Keratinocyte (primary cell): ENCODE measurements around the gene VWC2. TPM values are rescaled to one million over a fixed set of nuclear protein-coding genes. Genes with fewer than 3 reads are reported as not detected.

Experiments used
- DNase-seq: peaks from one replicate; pipeline ENCODE4 v3.0.0-alpha.2; 2011; ENCODE audit warnings: low read depth, missing footprints, low spot score
- FAIRE-seq: peaks from 2 replicates; lab custom pipeline; 2011; peaks lifted over from hg19 to GRCh38; lab: Jason Lieb, UNC
- H2AFZ ChIP-seq: 2 replicates; pipeline ENCODE4 v1.6.0; 2012; ENCODE audit warnings: low read length, control low read depth, inconsistent platforms; ENCODE audit not compliant: control insufficient read depth
- H3K27ac ChIP-seq: 2 replicates; pipeline ENCODE4 v1.5.1; 2011; ENCODE audit warnings: low read length; ENCODE audit not compliant: control insufficient read depth, insufficient read depth
- H3K27me3 ChIP-seq: 3 replicates; pipeline ENCODE4 v1.6.0; 2011; ENCODE audit warnings: low read length; ENCODE audit not compliant: control insufficient read depth, insufficient read depth; ENCODE audit errors: extremely low read depth
- H3K36me3 ChIP-seq, 2 experiments: 2 replicates in 1 of 2; 3 replicates in 1 of 2; pipeline ENCODE4 v1.5.1; 2011; ENCODE audit warnings: low read length in 2 of 2, mild to moderate bottlenecking in 1 of 2; ENCODE audit not compliant: control insufficient read depth in 2 of 2, insufficient read depth in 2 of 2; ENCODE audit errors: extremely low read depth in 1 of 2
- H3K4me1 ChIP-seq: 3 replicates; pipeline ENCODE4 v1.5.1; 2011; ENCODE audit warnings: low read length; ENCODE audit not compliant: control insufficient read depth, insufficient read depth; ENCODE audit errors: extremely low read depth
- H3K4me2 ChIP-seq: 3 replicates; pipeline ENCODE4 v1.6.0; 2011; ENCODE audit warnings: low read depth, low read length; ENCODE audit not compliant: control insufficient read depth, insufficient read depth; ENCODE audit errors: extremely low read depth
- H3K4me3 ChIP-seq, 3 experiments: fragments of 200-600 bp in 1 of 3; sonication (generic) in 1 of 3; 2 replicates in 2 of 3; 3 replicates in 1 of 3; pipeline ENCODE4 v1.5.1; 2011 to 2016; ENCODE audit warnings: low read length in 3 of 3, mild to moderate bottlenecking in 3 of 3, control low read depth in 2 of 3, inconsistent platforms in 1 of 3, low read depth in 1 of 3, mixed read lengths in 1 of 3, mixed run types in 1 of 3, moderate library complexity in 1 of 3; ENCODE audit not compliant: control insufficient read depth in 2 of 3, insufficient read depth in 2 of 3; ENCODE audit errors: extremely low read depth in 1 of 3
- H3K79me2 ChIP-seq: 2 replicates; pipeline ENCODE4 v1.6.0; 2012; ENCODE audit warnings: low read length; ENCODE audit not compliant: control insufficient read depth, insufficient read depth
- H3K9ac ChIP-seq: 3 replicates; pipeline ENCODE4 v1.6.0; 2011; ENCODE audit warnings: low read length; ENCODE audit not compliant: control insufficient read depth, insufficient read depth; ENCODE audit errors: extremely low read depth
- H3K9me1 ChIP-seq: 3 replicates; pipeline ENCODE4 v1.6.0; 2011; ENCODE audit warnings: low read length; ENCODE audit not compliant: control insufficient read depth, insufficient read depth; ENCODE audit errors: extremely low read depth
- H3K9me3 ChIP-seq: 2 replicates; pipeline ENCODE4 v1.5.1; 2012; ENCODE audit warnings: low read depth, low read length; ENCODE audit not compliant: control insufficient read depth
- H4K20me1 ChIP-seq: 3 replicates; pipeline ENCODE4 v1.6.0; 2011; ENCODE audit warnings: low read length; ENCODE audit not compliant: control insufficient read depth, insufficient read depth; ENCODE audit errors: extremely low read depth
- EZH2 ChIP-seq: IDR thresholded peaks from one replicate; pipeline ENCODE4 v1.6.1; 2012; ENCODE audit warnings: inconsistent platforms, mild to moderate bottlenecking, low read length, moderate library complexity
- dilution Hi-C: fragments of 300-500 bp; cut with MboI; formaldehyde crosslinking; loops from one replicate; pipeline ENCODE4 v1.7.0; 2020; ENCODE audit warnings: low sequenced_read_pairs; ENCODE audit not compliant: extremely low pct_ligation_motif_present
- polyA plus RNA-seq, 5 experiments: library from polyadenylated mRNA; depleted of rRNA in 3 of 5; stranded (reverse) in 3 of 5; stranded (forward) in 1 of 5; unstranded in 1 of 5; fragments of >200 nt; gene quantifications; 1 replicate in 1 of 5; 2 replicates in 3 of 5; 3 replicates in 1 of 5; pipeline versions ENCODE4 v1.2.1 to v1.2.3, GENCODE V29; 2011 to 2012; ENCODE audit warnings: missing spikeins in 2 of 5, low read depth in 1 of 5, low replicate concordance in 1 of 5
- TF ChIP-seq, protein P1 (sequence below), 3 experiments: IDR thresholded peaks in 1 of 3; conservative IDR thresholded peaks in 1 of 3; optimal IDR thresholded peaks in 1 of 3; 2 replicates in 2 of 3; 3 replicates in 1 of 3; pipeline versions ENCODE3 to v1.5.1; 2011; ENCODE audit warnings: low read length in 3 of 3, mild to moderate bottlenecking in 3 of 3, moderate library complexity in 2 of 3, control low read depth in 1 of 3, inconsistent platforms in 1 of 3; ENCODE audit not compliant: insufficient read depth in 2 of 3; ENCODE audit errors: extremely low read depth in 1 of 3

VWC2 gene
- polyA plus RNA-seq, 1 donor (not counting 4 experiments of a cell fraction or from before 2014, with no cell fraction given) = not detected

DNA sequence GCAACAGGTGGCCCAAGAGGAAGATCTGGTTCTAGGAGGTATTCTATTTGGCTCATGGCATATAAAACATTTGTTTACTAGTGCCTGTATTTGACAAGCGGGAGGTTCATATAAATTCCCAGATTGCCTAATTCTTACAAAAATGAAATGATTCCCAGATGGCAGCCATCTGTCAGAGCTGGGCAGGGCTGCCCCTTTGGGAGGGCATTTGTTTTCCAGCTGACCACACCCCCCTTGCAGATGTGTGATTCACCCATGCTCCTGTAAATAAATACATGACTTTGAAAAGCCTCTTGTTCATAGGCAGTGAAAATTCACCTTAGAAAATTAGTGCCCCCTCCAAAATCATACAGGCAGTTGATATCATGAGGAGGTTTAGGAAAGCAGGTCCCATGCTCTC, 8.6 kb downstream of the VWC2 start:
- Histone ChIP-seq H3K27ac (no peak overlapping the region), H3K36me3 (no peaks in the 10 kb centered on the region), H4K20me1 (no peaks in the 10 kb centered on the region), H3K4me2 (no peak overlapping the region), H2AFZ (no peak overlapping the region), H3K9me1 (no peaks in the 10 kb centered on the region), H3K9me3 (no peaks in the 10 kb centered on the region), H3K4me1 (no peaks in the 10 kb centered on the region), H3K27me3 (peaks cover 11% of the 10 kb centered on the region), H3K79me2 (no peaks in the 10 kb centered on the region), H3K9ac (no peak overlapping the region), H3K4me3 (no peak overlapping the region)
- no peak for TF ChIP-seq EZH2
- TF ChIP-seq, protein P1, sequence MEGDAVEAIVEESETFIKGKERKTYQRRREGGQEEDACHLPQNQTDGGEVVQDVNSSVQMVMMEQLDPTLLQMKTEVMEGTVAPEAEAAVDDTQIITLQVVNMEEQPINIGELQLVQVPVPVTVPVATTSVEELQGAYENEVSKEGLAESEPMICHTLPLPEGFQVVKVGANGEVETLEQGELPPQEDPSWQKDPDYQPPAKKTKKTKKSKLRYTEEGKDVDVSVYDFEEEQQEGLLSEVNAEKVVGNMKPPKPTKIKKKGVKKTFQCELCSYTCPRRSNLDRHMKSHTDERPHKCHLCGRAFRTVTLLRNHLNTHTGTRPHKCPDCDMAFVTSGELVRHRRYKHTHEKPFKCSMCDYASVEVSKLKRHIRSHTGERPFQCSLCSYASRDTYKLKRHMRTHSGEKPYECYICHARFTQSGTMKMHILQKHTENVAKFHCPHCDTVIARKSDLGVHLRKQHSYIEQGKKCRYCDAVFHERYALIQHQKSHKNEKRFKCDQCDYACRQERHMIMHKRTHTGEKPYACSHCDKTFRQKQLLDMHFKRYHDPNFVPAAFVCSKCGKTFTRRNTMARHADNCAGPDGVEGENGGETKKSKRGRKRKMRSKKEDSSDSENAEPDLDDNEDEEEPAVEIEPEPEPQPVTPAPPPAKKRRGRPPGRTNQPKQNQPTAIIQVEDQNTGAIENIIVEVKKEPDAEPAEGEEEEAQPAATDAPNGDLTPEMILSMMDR (optimal IDR thresholded peaks at IDR 0.05 in 1 of 3, IDR thresholded peaks at IDR 0.05 in 1 of 3, conservative IDR thresholded peaks at IDR 0.05 in 1 of 3; ENCODE audit: extremely low read depth in 1 of 3, insufficient read depth in 2 of 3, low read length in 3 of 3) = no peak
- FAIRE-seq (no peak), DNase-seq (no peak)
- dilution Hi-C loops = no loop called here

DNA sequence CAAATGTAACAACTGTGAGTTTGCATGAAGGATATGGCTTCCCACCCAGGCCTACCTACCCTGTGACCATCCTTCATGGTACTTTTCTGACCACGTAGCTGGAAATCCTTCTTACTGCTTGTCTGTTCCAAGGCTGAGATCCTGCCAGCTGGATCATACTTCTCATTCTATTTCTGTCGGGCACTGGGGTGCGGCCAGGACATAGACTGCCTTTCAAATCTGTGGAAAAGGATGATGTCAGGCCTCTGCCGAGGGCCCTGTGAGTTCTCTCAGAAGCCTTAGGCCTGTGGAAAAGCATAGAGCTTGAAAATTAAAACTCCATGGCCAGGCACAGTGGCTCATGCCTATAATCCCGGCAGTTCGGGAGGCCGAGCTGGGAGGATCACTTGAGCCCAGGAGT, 10.0 kb downstream of the VWC2 start:
- H3K9me3 ChIP-seq = no peaks in the 10 kb centered on the region
- peaks cover 3% of the 10 kb centered on the region for H3K27me3 ChIP-seq
- H4K20me1 ChIP-seq = no peaks in the 10 kb centered on the region
- dilution Hi-C loops = no loop called here
- H2AFZ ChIP-seq = no peak overlapping the region
- TF ChIP-seq, protein P1 (optimal IDR thresholded peaks at IDR 0.05 in 1 of 3, IDR thresholded peaks at IDR 0.05 in 1 of 3, conservative IDR thresholded peaks at IDR 0.05 in 1 of 3; ENCODE audit: extremely low read depth in 1 of 3, insufficient read depth in 2 of 3, low read length in 3 of 3) = no peak
- no peak for TF ChIP-seq EZH2
- DNase-seq = no peak
- H3K36me3 ChIP-seq = no peaks in the 10 kb centered on the region
- H3K9ac ChIP-seq = no peak overlapping the region
- no peak overlapping the region for H3K4me2 ChIP-seq
- no peaks in the 10 kb centered on the region for H3K79me2 ChIP-seq
- no peaks in the 10 kb centered on the region for H3K9me1 ChIP-seq
- no peak overlapping the region for H3K27ac ChIP-seq
- H3K4me3 ChIP-seq = no peak overlapping the region
- no peak for FAIRE-seq
- no peaks in the 10 kb centered on the region for H3K4me1 ChIP-seq
